ENCODE data around the gene CEP350. TPM values are rescaled to one million over a fixed set of nuclear protein-coding genes. Genes with fewer than 3 reads are reported as not detected.

CEP350 gene
- polyA plus RNA-seq, 2 donors = 5.0 to 5.2 TPM

DNA sequence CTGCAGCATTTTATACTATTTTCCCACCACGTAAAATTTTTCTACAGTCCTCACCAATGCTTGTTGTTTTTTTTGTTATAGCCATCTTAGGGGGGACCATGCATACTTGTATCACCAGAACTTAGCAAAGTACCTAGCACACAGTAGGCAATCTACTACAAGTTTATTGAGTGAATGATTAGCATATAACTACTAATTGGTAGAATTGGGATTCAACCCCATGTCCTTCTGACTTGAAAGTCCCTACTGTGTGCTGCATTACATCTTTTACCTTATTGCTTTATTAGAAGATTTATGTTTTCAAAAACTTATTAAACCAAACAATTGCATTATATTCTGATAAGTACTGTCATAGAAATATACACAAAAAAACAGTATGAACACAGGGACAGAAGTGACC lies 92.1 kb downstream of the CEP350 start:
- Histone ChIP-seq H3K4me3 (ENCODE audit: low read depth in 1 of 2, low read length in 2 of 2) (no peak overlapping the region), H3K27ac (ENCODE audit: low read depth in 2 of 2, low read length in 1 of 2) (no peak overlapping the region), H3K36me3 (ENCODE audit: control insufficient read depth in 2 of 2, insufficient read depth in 2 of 2, low read length in 1 of 2) (peaks cover 0 to 5% of the 10 kb centered on the region in 2 donors), H3K9me3 (ENCODE audit: control insufficient read depth in 2 of 2, insufficient read depth in 1 of 2, low read depth in 1 of 2, low read length in 1 of 2) (no peaks in the 10 kb centered on the region), H3K4me1 (ENCODE audit: control insufficient read depth in 2 of 2, insufficient read depth in 2 of 2, low read length in 1 of 2) (no peaks in the 10 kb centered on the region), H3K27me3 (ENCODE audit: control insufficient read depth in 1 of 2, insufficient read depth in 2 of 2, low read length in 2 of 2) (no peaks in the 10 kb centered on the region)
- 91 to 97% methylated on average over 1 of the region's 1 CpG for WGBS, 2 donors

DNA sequence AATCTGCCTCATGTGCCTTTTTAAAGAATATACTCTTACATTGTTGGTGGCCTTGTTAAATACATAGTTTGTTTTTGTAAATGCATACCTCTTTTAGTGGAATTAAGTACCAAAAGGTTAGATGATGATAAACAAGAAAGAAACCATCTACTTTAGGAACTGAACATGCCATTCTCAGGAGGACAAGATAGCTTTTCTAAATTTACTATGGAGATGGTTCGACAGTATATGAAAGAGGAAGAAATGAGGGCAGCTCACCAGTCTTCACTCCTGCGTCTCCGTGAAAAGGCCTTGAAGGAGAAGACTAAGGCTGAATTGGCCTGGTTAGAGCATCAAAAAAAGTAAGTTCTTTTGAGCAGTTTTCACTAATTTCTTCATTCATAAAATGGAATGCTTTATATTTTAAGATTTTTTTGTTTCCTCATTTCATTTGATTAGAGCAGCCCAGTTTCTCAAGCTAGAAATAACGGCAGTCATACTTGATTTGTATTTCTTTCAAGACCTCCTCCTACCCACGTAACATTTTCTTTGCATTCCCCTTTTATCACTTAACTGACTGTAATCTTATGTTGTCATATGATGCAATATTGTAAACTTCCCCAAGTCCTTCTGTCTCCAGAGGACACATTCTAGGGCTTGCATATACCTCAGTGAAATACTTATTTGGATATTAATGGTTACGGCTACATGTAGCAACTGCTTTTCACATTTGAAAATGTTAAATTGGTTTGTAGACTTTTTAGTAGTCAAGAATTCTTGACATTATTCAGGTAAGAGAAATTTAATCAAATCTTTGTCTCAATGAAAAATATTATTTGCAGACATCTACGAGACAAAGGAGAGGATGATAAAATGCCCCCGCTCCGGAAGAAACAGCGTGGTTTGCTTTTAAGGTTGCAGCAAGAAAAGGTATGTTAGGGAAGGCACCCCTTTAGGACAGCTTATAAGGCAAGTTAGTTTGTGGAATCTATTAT lies 99.3 kb downstream of the CEP350 start:
- H3K36me3 ChIP-seq (ENCODE audit: control insufficient read depth in 2 of 2, insufficient read depth in 2 of 2, low read length in 1 of 2) = peaks cover 0 to 3% of the 10 kb centered on the region in 2 donors
- H3K4me1 ChIP-seq (ENCODE audit: control insufficient read depth in 2 of 2, insufficient read depth in 2 of 2, low read length in 1 of 2) = no peaks in the 10 kb centered on the region
- no peaks in the 10 kb centered on the region for H3K9me3 ChIP-seq (ENCODE audit: control insufficient read depth in 2 of 2, insufficient read depth in 1 of 2, low read depth in 1 of 2, low read length in 1 of 2)
- 95 to 96% methylated on average over 10 of the region's 10 CpGs for WGBS, 2 donors
- H3K4me3 ChIP-seq (ENCODE audit: low read depth in 1 of 2, low read length in 2 of 2) = no peak overlapping the region
- no peaks in the 10 kb centered on the region for H3K27me3 ChIP-seq (ENCODE audit: control insufficient read depth in 1 of 2, insufficient read depth in 2 of 2, low read length in 2 of 2)
- no peak overlapping the region for H3K27ac ChIP-seq (ENCODE audit: low read depth in 2 of 2, low read length in 1 of 2)

DNA sequence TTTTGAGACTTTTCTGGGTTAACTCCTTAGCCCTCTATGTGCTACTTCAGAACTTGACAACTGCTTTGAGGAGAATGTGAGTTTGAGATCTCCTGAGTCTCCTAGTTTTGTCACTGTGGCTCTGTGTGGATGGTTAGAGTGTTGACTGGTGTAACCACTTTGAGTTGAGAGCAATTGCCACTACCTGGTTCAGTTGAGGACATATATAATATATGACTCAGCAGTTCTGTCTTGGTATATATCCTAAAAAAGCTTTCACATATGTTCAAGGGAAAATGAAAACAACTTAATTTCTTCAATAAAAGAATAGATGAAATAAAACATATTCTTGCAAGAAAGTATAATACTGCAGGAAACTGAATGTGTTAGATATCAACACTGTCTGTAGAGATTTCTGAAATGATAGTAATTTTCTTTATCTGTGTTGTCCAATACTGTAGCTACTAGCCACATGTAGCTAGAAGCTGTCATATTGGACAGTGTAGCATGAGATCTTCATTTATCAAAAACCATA lies 103.3 kb downstream of the CEP350 start:
- peaks cover 0 to 2% of the 10 kb centered on the region in 2 donors for H3K36me3 ChIP-seq (ENCODE audit: control insufficient read depth in 2 of 2, insufficient read depth in 2 of 2, low read length in 1 of 2)
- H3K27ac ChIP-seq (ENCODE audit: low read depth in 2 of 2, low read length in 1 of 2) = no peak overlapping the region
- no peak overlapping the region for H3K4me3 ChIP-seq (ENCODE audit: low read depth in 1 of 2, low read length in 2 of 2)
- H3K9me3 ChIP-seq (ENCODE audit: control insufficient read depth in 2 of 2, insufficient read depth in 1 of 2, low read depth in 1 of 2, low read length in 1 of 2) = no peaks in the 10 kb centered on the region
- H3K4me1 ChIP-seq (ENCODE audit: control insufficient read depth in 2 of 2, insufficient read depth in 2 of 2, low read length in 1 of 2) = no peaks in the 10 kb centered on the region
- no peaks in the 10 kb centered on the region for H3K27me3 ChIP-seq (ENCODE audit: control insufficient read depth in 1 of 2, insufficient read depth in 2 of 2, low read length in 2 of 2)

DNA sequence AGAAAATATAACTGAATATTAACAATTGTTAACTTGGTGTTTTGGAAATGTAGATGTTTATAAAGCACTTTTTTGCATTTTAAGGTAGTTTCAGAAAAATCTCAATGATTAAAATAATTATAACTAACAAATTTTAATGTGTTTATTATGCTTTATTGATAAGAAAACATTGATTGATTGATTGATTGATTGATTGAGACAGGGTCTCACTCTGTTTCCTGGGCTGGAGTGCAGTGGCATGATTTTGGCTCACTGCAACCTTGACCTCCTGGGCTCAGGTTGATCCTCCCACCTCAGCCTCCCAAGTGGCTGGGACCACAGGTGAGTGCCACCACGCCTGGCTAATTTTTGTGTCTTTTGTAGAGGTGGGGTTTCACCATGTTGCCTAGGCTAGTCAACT lies 106.4 kb downstream of the CEP350 start:
- peaks cover 3 to 7% of the 10 kb centered on the region in 2 donors for H3K36me3 ChIP-seq (ENCODE audit: control insufficient read depth in 2 of 2, insufficient read depth in 2 of 2, low read length in 1 of 2)
- H3K4me1 ChIP-seq (ENCODE audit: control insufficient read depth in 2 of 2, insufficient read depth in 2 of 2, low read length in 1 of 2) = no peaks in the 10 kb centered on the region
- no peaks in the 10 kb centered on the region for H3K9me3 ChIP-seq (ENCODE audit: control insufficient read depth in 2 of 2, insufficient read depth in 1 of 2, low read depth in 1 of 2, low read length in 1 of 2)
- no peak overlapping the region for H3K4me3 ChIP-seq (ENCODE audit: low read depth in 1 of 2, low read length in 2 of 2)
- 95% methylated on average over 1 of the region's 1 CpG for WGBS, 2 donors
- H3K27ac ChIP-seq (ENCODE audit: low read depth in 2 of 2, low read length in 1 of 2) = no peak overlapping the region
- H3K27me3 ChIP-seq (ENCODE audit: control insufficient read depth in 1 of 2, insufficient read depth in 2 of 2, low read length in 2 of 2) = no peaks in the 10 kb centered on the region

GRCh38 chr1:180062452-180062971 lies 107.9 kb downstream of the CEP350 start:
- Histone ChIP-seq H3K27me3 (ENCODE audit: control insufficient read depth in 1 of 2, insufficient read depth in 2 of 2, low read length in 2 of 2) (no peaks in the 10 kb centered on the region), H3K4me1 (ENCODE audit: control insufficient read depth in 2 of 2, insufficient read depth in 2 of 2, low read length in 1 of 2) (no peaks in the 10 kb centered on the region), H3K9me3 (ENCODE audit: control insufficient read depth in 2 of 2, insufficient read depth in 1 of 2, low read depth in 1 of 2, low read length in 1 of 2) (no peaks in the 10 kb centered on the region), H3K27ac (ENCODE audit: low read depth in 2 of 2, low read length in 1 of 2) (no peak overlapping the region), H3K36me3 (ENCODE audit: control insufficient read depth in 2 of 2, insufficient read depth in 2 of 2, low read length in 1 of 2) (peaks cover 3 to 7% of the 10 kb centered on the region in 2 donors), H3K4me3 (ENCODE audit: low read depth in 1 of 2, low read length in 2 of 2) (no peak overlapping the region)
- whole genome bisulfite sequencing, 2 donors = 92 to 93% methylated on average over 3 of the region's 3 CpGs

DNA sequence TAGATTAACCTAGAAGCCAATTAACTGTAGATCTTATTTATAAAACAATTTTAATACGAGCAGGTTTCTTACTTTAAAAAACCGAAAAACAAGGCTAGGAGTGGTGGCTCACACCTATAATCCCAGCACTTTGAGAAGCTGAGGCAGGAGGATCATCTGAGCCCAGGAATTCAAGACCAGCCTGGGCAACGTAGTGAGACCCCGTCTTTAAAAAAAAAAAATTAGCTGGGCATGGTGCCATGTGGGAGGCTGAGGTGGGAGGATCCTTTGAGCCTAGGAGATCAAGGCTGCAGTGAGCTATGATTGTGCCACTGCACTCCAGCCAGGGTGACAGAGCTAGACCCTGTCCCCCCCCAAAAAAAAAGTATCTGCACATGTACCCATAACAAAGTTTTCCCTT lies 110.8 kb downstream of the CEP350 start:
- WGBS, 2 donors = 95 to 96% methylated on average over 4 of the region's 4 CpGs
- H3K27me3 ChIP-seq (ENCODE audit: control insufficient read depth in 1 of 2, insufficient read depth in 2 of 2, low read length in 2 of 2) = no peaks in the 10 kb centered on the region
- H3K4me1 ChIP-seq (ENCODE audit: control insufficient read depth in 2 of 2, insufficient read depth in 2 of 2, low read length in 1 of 2) = no peaks in the 10 kb centered on the region
- H3K36me3 ChIP-seq (ENCODE audit: control insufficient read depth in 2 of 2, insufficient read depth in 2 of 2, low read length in 1 of 2) = peaks cover 3 to 7% of the 10 kb centered on the region in 2 donors
- no peak overlapping the region for H3K27ac ChIP-seq (ENCODE audit: low read depth in 2 of 2, low read length in 1 of 2)
- no peaks in the 10 kb centered on the region for H3K9me3 ChIP-seq (ENCODE audit: control insufficient read depth in 2 of 2, insufficient read depth in 1 of 2, low read depth in 1 of 2, low read length in 1 of 2)
- H3K4me3 ChIP-seq (ENCODE audit: low read depth in 1 of 2, low read length in 2 of 2) = no peak overlapping the region

- Histone ChIP-seq H3K9me3 (ENCODE audit: control insufficient read depth in 2 of 2, insufficient read depth in 1 of 2, low read depth in 1 of 2, low read length in 1 of 2) (no peaks in the 10 kb centered on the region), H3K4me1 (ENCODE audit: control insufficient read depth in 2 of 2, insufficient read depth in 2 of 2, low read length in 1 of 2) (no peaks in the 10 kb centered on the region), H3K4me3 (ENCODE audit: low read depth in 1 of 2, low read length in 2 of 2) (no peak overlapping the region), H3K27ac (ENCODE audit: low read depth in 2 of 2, low read length in 1 of 2) (no peak overlapping the region), H3K36me3 (ENCODE audit: control insufficient read depth in 2 of 2, insufficient read depth in 2 of 2, low read length in 1 of 2) (peaks cover 3 to 5% of the 10 kb centered on the region in 2 donors), H3K27me3 (ENCODE audit: control insufficient read depth in 1 of 2, insufficient read depth in 2 of 2, low read length in 2 of 2) (no peaks in the 10 kb centered on the region)
- 64 to 83% methylated on average over 3 of the region's 3 CpGs for WGBS, 2 donors
These were observed 111.5 kb downstream of the CEP350 start for GRCh38 chr1:180066150-180066549.

- no peaks in the 10 kb centered on the region for H3K4me1 ChIP-seq (ENCODE audit: control insufficient read depth in 2 of 2, insufficient read depth in 2 of 2, low read length in 1 of 2)
- H3K27ac ChIP-seq (ENCODE audit: low read depth in 2 of 2, low read length in 1 of 2) = no peak overlapping the region
- H3K4me3 ChIP-seq (ENCODE audit: low read depth in 1 of 2, low read length in 2 of 2) = no peak overlapping the region
- WGBS, 2 donors = 94 to 95% methylated on average over 6 of the region's 6 CpGs
- H3K27me3 ChIP-seq (ENCODE audit: control insufficient read depth in 1 of 2, insufficient read depth in 2 of 2, low read length in 2 of 2) = no peaks in the 10 kb centered on the region
- no peaks in the 10 kb centered on the region for H3K36me3 ChIP-seq (ENCODE audit: control insufficient read depth in 2 of 2, insufficient read depth in 2 of 2, low read length in 1 of 2)
- no peaks in the 10 kb centered on the region for H3K9me3 ChIP-seq (ENCODE audit: control insufficient read depth in 2 of 2, insufficient read depth in 1 of 2, low read depth in 1 of 2, low read length in 1 of 2)
These were observed 115.7 kb downstream of the CEP350 start for GRCh38 chr1:180070286-180070685.

DNA sequence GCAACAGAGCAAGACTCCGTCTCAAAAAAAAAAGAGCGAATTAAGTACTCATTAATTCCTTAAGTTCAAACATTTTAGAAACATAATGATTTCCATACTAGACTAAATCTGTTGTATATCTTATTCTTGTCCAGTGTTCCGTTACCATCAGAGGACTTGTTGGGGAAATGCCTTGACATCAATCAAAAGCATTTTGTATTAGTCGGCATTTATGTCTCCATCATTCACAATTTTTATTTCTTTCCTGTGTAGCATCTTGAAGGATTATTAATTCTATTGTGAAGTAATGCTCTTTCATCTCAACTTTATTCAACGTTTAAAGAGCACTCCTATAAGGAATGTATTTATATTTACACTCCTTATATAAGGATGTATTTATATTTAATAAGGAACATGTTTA lies 117.1 kb downstream of the CEP350 start:
- 90 to 92% methylated on average over 5 of the region's 5 CpGs for WGBS, 2 donors
- Histone ChIP-seq H3K4me1 (ENCODE audit: control insufficient read depth in 2 of 2, insufficient read depth in 2 of 2, low read length in 1 of 2) (no peaks in the 10 kb centered on the region), H3K9me3 (ENCODE audit: control insufficient read depth in 2 of 2, insufficient read depth in 1 of 2, low read depth in 1 of 2, low read length in 1 of 2) (no peaks in the 10 kb centered on the region), H3K27ac (ENCODE audit: low read depth in 2 of 2, low read length in 1 of 2) (no peak overlapping the region), H3K27me3 (ENCODE audit: control insufficient read depth in 1 of 2, insufficient read depth in 2 of 2, low read length in 2 of 2) (no peaks in the 10 kb centered on the region), H3K4me3 (ENCODE audit: low read depth in 1 of 2, low read length in 2 of 2) (no peak overlapping the region), H3K36me3 (ENCODE audit: control insufficient read depth in 2 of 2, insufficient read depth in 2 of 2, low read length in 1 of 2) (no peaks in the 10 kb centered on the region)

Data from esophagus (tissue), 2 donors.